HG02588 (cell line): ENCODE results near the gene EPB41L2.

Experiments
- ATAC-seq: cut with Tn5 transposase; IDR thresholded peaks from one replicate; pipeline ENCODE4 v1.9.1; 2021; ENCODE audit warnings: mild to moderate bottlenecking, moderate library complexity; ENCODE audit not compliant: unreplicated experiment

The EPB41L2 gene

DNA sequence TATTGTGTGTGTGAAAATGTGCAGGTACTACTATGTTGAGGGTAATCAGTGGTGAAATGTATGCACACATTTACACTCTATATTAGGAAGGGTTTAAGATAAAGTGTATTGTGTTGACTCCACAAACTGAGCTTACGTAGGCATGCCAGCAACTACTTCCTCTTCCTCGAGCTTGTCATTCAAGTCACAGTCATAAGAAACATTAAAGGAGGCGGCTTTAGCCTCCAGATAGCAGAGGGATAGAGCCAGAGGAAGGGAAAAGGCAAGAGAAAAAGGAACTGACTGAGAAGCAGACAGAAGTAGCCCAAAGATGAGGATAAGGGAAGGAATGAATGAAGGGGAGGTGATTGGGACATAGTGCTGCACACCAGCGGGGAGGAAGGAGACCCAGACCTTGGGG, 180.7 kb downstream of the EPB41L2 start:
- no peak for ATAC-seq

DNA sequence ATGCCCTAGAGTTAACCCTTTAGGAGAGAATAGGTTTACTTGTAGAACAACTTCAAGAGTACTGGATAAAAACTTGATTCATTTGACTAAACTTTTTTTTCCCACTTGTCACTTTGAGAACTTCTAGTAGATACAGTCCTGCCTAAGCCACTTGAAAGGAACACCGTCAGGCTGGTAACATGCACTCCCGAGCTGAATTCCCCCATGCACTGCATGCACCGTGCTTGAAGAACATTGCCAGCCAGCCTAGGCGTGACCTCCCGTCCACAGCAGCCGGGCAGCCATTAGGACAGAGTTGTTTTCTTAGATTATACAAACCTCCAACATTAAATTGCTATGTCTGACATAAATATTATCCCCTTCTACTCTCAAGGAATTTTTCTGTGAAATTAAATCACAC, 183.2 kb downstream of the EPB41L2 start:
- ATAC-seq, result no peak

DNA sequence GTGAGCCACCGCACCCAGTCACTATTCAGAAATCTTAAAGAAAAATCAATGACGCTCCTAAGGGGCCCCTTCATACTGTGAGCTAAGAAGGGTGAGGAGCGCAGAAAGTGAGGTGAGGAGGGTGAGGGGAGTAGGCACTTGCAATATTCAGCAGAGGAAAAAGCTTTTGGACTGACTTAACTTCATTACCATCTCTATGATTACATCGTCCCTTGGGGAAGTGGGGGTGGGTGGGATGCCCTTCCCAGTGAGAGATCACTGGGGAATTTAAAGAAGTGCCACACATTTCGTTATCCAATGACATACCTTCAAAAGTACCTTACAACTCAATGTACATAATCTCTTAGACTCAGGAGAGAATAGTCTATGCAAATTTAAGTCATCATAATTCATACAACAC, 189.3 kb downstream of the EPB41L2 start:
- no peak for ATAC-seq

DNA sequence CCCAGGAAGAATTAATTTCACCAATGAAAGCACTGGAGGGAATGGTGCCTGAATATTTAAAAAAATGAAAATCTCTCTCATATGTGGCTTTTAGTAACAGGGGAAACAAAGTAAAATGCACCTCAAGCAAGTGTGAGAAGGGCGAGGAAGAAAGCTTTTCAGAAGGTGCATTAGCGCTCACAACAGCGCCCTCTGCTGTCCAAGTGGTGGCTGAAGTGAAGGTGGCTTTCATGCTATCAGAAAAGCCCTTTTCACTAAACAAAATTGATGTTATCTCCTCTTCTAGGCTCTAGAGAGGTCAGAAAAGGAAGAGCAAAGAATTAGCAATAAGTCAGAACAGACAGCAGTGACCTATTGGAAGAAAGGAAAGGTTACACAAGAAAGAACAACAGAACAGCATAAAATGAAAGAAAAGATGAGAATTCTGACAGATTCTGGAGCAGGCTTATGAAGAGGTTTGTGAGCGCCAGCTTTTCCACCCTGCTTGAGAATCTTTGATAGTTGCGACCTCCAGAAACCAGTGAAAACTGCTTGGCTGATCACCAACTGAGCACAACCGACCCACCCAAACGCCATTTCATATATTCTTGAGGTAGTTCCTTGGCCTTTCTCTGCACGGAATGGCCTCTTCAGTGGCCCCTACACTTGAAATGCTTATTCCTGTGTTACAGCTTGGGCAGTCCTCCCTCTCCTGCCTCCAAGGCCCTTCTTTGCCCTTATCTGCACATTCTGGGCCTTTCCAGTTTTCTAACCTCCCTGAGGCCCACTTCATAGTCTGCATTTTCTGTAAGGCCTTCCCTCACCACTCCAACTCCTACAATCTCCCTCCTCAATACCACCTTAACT, 190.6 kb downstream of the EPB41L2 start:
- no peak for ATAC-seq

DNA sequence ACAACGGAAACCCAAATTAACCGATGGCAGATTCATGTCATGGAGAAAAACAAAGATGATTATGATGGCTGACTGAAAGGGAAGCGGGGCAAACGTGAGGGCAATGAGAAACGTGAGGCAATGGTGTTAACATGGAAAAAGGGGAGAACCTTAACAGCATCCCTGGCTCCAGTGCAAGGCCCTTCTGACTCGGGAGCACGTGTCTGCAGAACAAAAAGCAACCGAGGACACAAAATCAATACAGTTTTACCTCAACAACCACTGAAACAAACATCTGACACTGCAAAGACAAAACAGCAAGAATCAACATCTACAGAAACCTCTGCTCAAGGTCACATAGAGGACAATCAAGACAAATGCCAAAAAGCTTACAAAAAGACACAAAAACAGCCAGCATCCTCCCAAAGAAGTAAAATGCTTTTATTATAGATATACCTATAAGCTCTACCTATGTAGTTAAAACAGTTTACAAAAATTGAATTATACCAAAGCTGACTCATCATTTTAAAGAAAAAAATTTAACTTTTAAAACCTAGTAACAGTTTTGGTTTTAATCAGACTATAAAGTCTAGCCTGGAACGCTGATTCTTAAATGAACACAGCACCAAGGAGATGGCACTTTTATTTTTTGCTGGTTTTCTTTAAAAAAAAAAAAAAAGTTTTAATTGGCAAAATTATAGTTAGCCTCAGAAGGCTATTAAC, 192.7 kb downstream of the EPB41L2 start:
- no peak for ATAC-seq

DNA sequence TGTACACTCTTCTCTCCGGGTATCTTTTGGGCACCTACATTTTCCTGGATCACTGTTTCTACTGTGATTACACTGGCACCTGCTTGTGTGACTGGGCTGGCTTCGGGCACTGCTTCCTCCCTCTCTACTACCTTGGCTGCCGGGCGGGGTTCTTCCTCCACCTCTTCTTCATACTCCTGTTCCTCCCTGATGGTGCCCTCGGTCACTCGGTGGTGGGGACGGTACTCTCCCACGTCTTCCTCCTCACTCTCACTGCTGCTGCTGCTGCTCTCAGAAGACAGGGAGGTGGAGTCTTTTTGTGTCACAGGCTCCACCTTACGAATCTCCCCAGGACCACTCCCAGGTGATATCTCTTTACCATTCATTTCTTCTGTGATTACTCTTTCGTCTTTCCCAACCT, 193.4 kb downstream of the EPB41L2 start:
- no peak for ATAC-seq

DNA sequence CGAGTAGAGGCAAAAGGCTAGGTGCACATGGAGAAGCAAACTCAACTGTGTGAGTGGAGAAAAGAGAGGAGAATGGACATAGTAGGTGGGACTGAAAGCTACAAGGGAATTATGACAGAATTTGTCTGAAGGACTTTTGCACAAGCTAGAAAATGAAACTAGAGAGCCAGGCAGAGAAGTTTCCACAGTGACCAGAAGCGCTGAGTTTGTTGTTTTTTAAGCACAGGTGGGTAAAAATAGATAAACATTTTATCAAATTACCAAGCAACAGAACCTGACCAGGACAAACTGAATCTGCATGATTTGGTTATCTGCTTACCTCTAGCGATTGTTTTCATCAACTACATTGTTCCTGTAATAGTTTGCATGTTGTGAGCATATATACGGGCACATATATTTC, 197.3 kb downstream of the EPB41L2 start:
- ATAC-seq, result no peak

DNA sequence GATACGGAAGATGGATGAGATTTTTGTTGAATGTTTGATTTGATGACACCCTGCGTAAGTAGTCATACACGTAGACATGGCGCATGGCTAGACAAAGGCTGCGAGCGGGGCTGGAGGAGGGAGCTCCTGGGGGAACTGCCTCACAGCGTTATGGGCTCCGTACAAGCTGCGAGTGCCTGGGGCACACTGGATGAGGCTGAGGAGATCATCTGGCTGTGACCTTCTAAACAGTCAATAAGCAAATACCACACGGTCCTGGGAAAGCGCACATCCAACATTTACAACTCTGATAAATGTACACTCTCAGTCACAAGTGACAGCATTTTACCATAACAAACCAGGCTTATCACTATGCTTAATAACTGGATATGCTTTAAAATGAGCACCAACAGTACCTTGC, 198.7 kb downstream of the EPB41L2 start:
- no peak for ATAC-seq

DNA sequence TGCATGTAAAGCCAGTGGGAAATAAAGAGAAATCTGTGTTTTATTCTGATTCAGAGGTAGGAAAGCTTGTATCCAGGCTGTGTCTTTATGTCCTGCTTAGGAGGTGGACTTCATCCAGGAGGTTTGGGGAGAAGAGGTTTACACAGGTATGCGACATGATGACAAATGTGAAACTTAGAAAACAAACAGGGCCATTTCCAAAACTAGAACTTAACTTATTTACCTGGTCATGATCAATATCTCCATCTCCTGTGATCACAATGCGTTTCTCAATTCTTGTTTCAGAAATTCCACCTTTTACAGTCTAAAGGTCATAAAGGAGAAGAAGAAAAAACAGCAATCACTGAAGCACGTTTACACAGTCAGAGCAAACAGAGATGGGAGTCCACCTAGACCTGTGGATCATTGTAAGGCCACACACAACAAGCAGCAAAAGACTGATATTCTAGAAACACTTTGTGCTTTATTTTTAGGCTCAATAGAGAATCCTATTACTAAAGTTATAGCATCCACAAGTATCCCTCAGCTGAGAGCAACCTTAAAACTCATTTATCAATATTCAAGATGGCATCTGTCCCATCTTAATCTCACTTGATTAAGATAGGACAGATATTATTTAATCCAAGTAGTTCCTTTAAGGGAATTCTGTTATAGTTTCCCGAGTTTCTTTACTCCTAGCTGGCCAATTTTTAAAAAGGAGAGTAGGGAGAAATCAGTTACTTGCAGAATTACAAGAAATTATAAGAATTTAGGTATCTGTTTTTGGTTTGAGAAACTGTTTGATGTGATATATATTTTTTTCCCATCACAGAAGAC, 199.4 kb downstream of the EPB41L2 start:
- ATAC-seq, result no peak

DNA sequence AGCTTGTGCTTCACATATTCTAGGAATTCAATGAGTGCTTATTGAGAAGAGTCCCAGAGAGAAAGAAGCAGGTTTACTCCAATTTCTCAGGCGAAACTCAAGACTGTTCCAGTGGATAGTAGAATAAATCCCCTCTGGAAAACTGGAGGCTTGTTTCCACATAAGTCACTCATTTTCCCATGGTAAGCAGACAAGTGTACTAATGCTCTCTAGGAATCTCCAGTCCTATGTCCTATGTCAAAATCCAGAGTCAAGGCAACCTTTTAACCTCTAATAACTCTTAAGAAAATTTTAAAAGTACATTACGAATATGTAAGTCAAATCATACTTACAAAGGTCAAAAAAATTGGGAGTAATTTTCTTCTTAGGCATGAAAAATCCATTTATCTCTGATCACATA, 200.7 kb downstream of the EPB41L2 start:
- no peak for ATAC-seq

DNA sequence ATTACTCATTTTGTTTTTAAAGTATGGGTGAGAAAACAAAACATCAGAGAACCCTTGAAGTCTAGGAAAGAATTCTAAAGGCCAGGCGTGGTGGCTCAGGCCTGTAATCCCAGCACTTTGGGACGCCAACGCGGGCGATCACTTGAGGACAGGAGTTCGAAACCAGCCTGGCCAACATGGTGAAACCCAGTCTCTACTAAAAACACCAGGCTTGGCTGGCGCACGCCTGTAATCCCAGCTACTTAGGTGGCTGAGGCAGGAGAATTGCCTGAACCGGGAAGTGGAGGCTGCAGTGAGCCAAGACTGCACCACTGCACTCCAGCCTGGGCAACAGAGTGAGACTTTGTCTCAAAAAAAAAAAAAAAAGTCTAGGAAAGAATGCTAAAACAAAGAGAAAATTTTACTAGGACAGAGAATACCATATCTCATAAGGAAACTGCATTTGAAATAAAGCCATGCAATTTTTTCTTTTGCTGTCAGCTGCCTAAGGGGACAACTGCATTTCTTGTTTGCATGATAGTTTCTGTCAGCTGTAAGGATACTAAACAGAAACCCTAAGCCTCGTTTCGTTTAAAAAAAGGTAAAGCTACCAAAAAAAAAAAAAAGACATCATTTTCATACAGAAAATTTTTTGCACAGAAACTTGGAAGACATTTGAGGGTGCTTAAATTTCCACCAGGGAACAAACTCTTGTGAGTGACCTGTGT, 203.7 kb downstream of the EPB41L2 start:
- no peak for ATAC-seq

DNA sequence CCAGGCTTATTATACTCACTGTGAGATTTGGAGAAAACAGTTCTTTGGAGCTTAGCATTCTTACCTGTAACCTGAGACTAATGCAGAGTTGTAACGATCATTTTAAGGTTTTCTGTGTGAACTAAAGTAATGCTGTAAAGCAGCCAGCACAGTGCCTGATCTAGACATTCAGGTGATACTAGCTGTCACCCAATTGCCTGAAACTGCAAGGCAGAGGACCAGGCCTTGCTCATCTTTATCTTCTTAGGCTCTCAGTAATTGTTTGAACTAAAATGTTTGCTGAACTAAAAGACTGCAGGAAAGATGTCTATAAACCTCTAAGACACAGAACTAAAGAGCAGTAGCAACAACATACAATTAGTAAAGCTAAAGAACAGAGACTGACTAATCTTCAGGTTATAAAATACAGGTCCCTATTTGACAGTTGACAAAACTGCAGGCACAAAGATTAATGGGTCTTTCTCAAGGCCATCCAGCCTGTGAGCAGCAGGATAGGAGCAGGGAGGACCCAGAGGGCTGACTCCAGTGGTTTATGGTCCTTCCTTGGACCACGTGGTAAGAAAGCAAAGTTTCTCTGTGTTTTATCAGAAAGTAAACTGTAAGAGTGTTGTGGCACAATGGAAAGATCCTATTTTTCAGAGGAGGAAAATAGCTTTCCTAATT, 204.4 kb downstream of the EPB41L2 start:
- ATAC-seq, result no peak

DNA sequence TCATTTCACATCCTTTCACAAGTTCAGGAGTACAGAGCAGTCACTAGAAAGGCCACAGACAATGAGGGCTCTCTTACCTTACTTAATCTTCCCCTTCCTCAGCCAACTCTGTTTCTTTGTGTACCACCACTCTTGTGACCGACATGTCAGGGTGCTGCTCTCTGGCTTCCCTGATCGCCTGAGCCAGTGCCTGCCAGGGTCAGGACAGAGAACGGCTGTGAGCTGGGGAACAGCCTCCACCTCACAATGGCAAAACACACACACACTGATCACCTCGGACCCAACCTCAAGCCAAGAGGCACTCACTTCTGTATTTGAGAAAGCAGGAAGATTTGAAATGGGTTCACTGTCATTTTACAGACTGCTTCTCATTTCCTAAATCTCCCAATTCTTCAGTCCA, 205.0 kb downstream of the EPB41L2 start:
- ATAC-seq, result no peak

DNA sequence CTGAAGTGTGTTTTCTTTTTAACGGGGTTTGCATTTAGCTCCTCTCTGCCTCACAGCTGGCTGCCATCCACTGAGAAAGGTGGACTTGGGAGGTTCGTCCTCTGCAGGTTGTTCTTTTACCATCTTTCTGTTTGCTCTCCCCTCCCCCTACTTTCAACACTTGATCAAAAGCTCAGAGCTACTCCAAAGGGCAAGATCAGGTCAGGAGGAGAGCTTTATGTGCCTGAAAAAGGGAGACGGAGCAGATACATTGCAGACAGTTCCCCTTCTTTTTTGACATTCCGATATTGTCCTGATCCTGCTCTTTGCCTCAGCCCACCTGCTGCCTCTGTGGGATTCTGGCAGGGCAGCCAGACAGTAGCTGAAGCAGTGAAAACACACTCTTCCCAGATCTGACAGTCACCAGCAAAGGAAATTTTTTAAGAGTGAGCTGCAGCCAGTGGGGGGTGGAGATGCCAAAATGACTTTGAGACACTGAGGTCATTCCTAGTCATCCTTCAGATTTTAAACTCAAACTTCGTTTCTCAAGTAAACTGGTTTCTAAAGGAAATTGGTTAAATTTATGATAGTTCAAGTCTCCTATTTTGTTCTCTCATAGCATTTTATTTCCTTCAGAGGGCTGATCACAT, 209.4 kb downstream of the EPB41L2 start:
- ATAC-seq, result no peak

DNA sequence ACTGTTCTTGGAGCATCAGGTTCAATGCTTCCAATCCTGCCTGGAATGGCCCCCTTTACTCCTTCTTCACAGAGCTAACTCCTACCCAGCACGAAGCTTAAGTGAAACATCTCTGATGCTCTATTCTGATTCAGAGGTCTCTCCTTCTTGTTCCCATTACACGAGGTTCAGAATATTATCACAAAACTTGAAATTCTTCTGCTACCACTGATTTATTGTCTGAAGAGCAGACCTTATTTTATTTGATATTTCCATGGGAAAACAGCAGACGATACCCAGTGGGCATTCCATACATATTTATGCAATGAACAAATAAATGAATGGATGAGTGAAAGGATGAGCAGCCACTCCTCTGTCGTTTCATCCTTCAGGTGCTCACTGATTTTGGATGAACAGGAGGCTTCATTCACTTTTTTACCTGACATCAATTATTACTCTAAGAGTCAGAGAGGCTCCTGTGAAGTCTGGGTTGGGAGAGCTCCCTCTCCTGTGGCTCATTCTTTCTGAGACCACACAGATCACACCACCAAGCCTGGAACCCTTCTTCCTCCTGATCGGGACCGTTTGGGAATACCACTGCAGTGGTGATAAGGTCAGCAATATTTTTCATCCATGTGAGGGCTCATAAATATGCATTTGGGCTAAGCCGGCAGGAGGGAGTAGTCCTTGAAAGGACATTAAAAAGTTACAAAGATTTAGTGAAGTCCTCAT, 210.0 kb downstream of the EPB41L2 start:
- no peak for ATAC-seq

DNA sequence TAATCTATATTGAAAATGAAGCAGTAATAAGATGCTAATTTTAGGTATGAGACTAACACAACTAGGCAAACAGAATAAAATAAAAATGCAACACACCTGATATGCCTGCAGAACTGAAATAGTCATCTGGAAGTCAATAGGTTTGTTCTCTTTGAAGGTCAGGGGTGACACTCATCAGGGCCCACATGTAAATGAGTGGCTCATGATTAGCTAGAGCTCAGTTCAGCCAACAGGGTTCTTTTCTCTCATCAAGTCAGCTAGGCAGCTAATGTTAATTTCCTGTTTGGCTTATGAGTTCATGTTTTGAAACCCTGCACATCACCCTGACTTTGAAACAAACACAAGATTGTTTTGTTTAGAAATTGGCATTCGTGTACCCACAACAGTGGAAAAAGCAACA, 212.0 kb downstream of the EPB41L2 start:
- no peak for ATAC-seq

DNA sequence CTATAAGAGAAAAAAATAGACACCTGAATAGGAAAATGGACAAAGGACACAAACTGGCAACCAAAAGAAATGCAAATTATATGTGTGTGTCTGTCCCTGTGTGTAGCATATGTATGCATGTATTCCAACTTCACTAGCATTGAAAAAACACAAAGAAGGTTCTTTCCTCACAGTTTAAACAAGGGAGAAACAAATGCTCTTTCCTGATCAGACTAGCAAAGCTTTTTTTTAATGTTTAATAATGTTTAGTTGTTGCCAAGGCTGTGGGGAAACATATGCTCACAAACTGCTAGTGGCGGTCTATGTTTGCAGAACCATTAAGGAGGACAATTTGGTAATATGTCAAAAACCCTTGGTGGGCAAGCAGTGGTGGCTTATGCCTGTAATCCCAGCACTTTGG, 213.5 kb downstream of the EPB41L2 start:
- no peak for ATAC-seq

DNA sequence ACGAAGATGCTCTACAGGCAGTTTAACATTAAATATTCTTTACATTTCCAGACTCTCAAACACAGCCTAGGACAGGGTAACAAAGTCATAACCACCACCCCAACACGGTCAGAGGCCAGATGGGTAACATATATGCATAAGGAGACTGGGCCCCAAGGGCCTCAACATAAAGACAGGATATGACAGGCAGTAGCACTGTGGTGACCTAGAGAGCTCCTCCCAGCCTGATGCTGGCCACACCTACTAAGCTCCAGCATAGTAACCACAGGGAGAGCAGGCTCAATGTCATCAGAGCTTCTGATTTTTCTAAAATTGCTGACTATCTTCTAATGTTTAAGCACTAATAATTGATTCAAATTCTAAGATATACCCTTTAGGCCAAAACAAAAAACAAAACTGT, 214.1 kb downstream of the EPB41L2 start:
- ATAC-seq, result peak; percentile 80
